Neural progenitor cell (in vitro differentiated cells): ENCODE measurements around the gene CKB. TPM values are rescaled to one million over a fixed set of nuclear protein-coding genes. Genes with fewer than 3 reads are reported as not detected.

ENCODE experiments used
- DNase-seq: peaks from one replicate; pipeline ENCODE4 v3.0.0-alpha.2; 2016; ENCODE audit warnings: low spot score
- H2AFZ ChIP-seq: fragments of 200-600 bp; sonication (generic); replicated peaks from 2 replicates; pipeline ENCODE4 v1.6.1; 2016; ENCODE audit warnings: antibody characterized with exemption
- H3F3A ChIP-seq: fragments of 200-600 bp; sonication (generic); 2 replicates; pipeline ENCODE4 v1.6.1; 2016; ENCODE audit warnings: antibody characterized with exemption, low read depth
- H3K27ac ChIP-seq: fragments of 200-600 bp; sonication (generic); 2 replicates; pipeline ENCODE4 v1.5.1; 2016; ENCODE audit warnings: mild to moderate bottlenecking
- H3K27me3 ChIP-seq: fragments of 200-600 bp; sonication (generic); 2 replicates; pipeline ENCODE4 v1.6.1; 2016; ENCODE audit warnings: mild to moderate bottlenecking, moderate library complexity
- H3K36me3 ChIP-seq: fragments of 200-600 bp; sonication (generic); 2 replicates; pipeline ENCODE4 v1.5.1; 2016
- H3K4me1 ChIP-seq: fragments of 200-600 bp; sonication (generic); 2 replicates; pipeline ENCODE4 v1.6.1; 2016; ENCODE audit warnings: mixed run types
- H3K4me2 ChIP-seq: fragments of 200-600 bp; sonication (generic); 2 replicates; pipeline ENCODE4 v1.6.1; 2016
- H3K4me3 ChIP-seq: fragments of 200-600 bp; sonication (generic); 2 replicates; pipeline ENCODE4 v1.5.1; 2016
- H3K79me2 ChIP-seq: fragments of 200-600 bp; sonication (generic); 2 replicates; pipeline ENCODE4 v1.6.1; 2016; ENCODE audit warnings: low read depth
- H3K9ac ChIP-seq: fragments of 200-600 bp; sonication (generic); 2 replicates; pipeline ENCODE4 v1.6.1; 2016
- H3K9me3 ChIP-seq: fragments of 200-600 bp; sonication (generic); 2 replicates; pipeline ENCODE4 v1.5.1; 2016; ENCODE audit warnings: low read depth
- H4K20me1 ChIP-seq: fragments of 200-600 bp; sonication (generic); 2 replicates; pipeline ENCODE4 v1.6.1; 2016; ENCODE audit warnings: low read depth
- H3K27ac Mint-ChIP-seq: 3 replicates; pipeline ENCODE4 v1.8.0; 2021; ENCODE audit warnings: mixed read lengths
- H3K27me3 Mint-ChIP-seq: 2 replicates; pipeline ENCODE4 v1.8.0; 2022; ENCODE audit warnings: low read depth, mild to moderate bottlenecking, inconsistent platforms, moderate library complexity, mixed read lengths; ENCODE audit not compliant: insufficient read depth
- H3K36me3 Mint-ChIP-seq: 3 replicates; pipeline ENCODE4 v1.8.0; 2021; ENCODE audit warnings: mixed read lengths
- H3K4me1 Mint-ChIP-seq: 3 replicates; pipeline ENCODE4 v1.8.0; 2021; ENCODE audit warnings: mixed read lengths
- H3K4me3 Mint-ChIP-seq: 3 replicates; pipeline ENCODE4 v1.8.0; 2021; ENCODE audit warnings: mild to moderate bottlenecking, moderate library complexity, mixed read lengths
- H3K9me3 Mint-ChIP-seq: 3 replicates; pipeline ENCODE4 v1.8.0; 2020; ENCODE audit warnings: mixed read lengths
- CTCF ChIP-seq: fragments of 200-600 bp; sonication (generic); IDR thresholded peaks from 2 replicates; pipeline ENCODE4 v1.5.1; 2017; ENCODE audit warnings: antibody characterized with exemption, mild to moderate bottlenecking
- EZH2 ChIP-seq: fragments of 200-600 bp; sonication (generic); IDR thresholded peaks from 2 replicates; pipeline ENCODE4 v1.6.1; 2017; ENCODE audit warnings: antibody characterized with exemption, mild to moderate bottlenecking, moderate library complexity
- EZH2phosphoT487 ChIP-seq: fragments of 200-600 bp; sonication (generic); IDR thresholded peaks from 2 replicates; pipeline ENCODE4 v1.6.1; 2017; ENCODE audit warnings: antibody characterized with exemption
- total RNA-seq: library from RNA; depleted of rRNA; stranded (reverse); fragments of >200 nt; gene quantifications from 2 replicates; pipeline ENCODE4 v1.2.3, GENCODE V29; 2015; ENCODE audit warnings: low replicate concordance

Gene CKB
- total RNA-seq, 1 donor from 2014 or later: 54.2 TPM

GRCh38 chr14:103523575-103523954 lies 935 bp upstream of the CKB start:
- H3K36me3 ChIP-seq: no peaks in the 10 kb centered on the region
- DNase-seq: no peak
- peaks cover 37% of the 10 kb centered on the region for H4K20me1 ChIP-seq
- Mint-ChIP-seq H3K4me3 (peak overlapping the region; percentile 79), H3K27ac (no peak overlapping the region), H3K9me3 (no peaks in the 10 kb centered on the region), H3K4me1 (peaks cover 52% of the 10 kb centered on the region), H3K36me3 (peaks cover 6% of the 10 kb centered on the region), H3K27me3 (peaks cover 8% of the 10 kb centered on the region)
- H3K79me2 ChIP-seq: peaks cover 10% of the 10 kb centered on the region
- no peak overlapping the region for H2AFZ ChIP-seq
- H3K4me3 ChIP-seq: peak overlapping the region; percentile 63
- H3K4me1 ChIP-seq: peaks cover 35% of the 10 kb centered on the region
- H3K9me3 ChIP-seq: no peaks in the 10 kb centered on the region
- no peak overlapping the region for H3K27ac ChIP-seq
- H3K4me2 ChIP-seq: peak overlapping the region; percentile 85
- H3F3A ChIP-seq: peaks cover 51% of the 10 kb centered on the region
- peaks cover 33% of the 10 kb centered on the region for H3K27me3 ChIP-seq
- no peak for TF ChIP-seq EZH2phosphoT487
- peak; percentile 14 for TF ChIP-seq EZH2
- no peak overlapping the region for H3K9ac ChIP-seq

- peaks cover 33% of the 10 kb centered on the region for H3K27me3 ChIP-seq
- H2AFZ ChIP-seq: no peak overlapping the region
- H3K4me1 ChIP-seq: peaks cover 43% of the 10 kb centered on the region
- no peak overlapping the region for H3K27ac ChIP-seq
- H3K36me3 ChIP-seq: no peaks in the 10 kb centered on the region
- peak overlapping the region; percentile 63 for H3K4me3 ChIP-seq
- peaks cover 10% of the 10 kb centered on the region for H3K79me2 ChIP-seq
- no peak overlapping the region for H3K9ac ChIP-seq
- peaks cover 8% of the 10 kb centered on the region for H3K27me3 Mint-ChIP-seq
- peak; percentile 66 for DNase-seq
- H3K27ac Mint-ChIP-seq: no peak overlapping the region
- H3K9me3 Mint-ChIP-seq: no peaks in the 10 kb centered on the region
- H4K20me1 ChIP-seq: peaks cover 42% of the 10 kb centered on the region
- no peaks in the 10 kb centered on the region for H3K9me3 ChIP-seq
- H3F3A ChIP-seq: peaks cover 55% of the 10 kb centered on the region
- TF ChIP-seq CTCF (no peak), EZH2 (no peak), EZH2phosphoT487 (no peak)
- H3K4me3 Mint-ChIP-seq: peak overlapping the region; percentile 87
- H3K36me3 Mint-ChIP-seq: peaks cover 6% of the 10 kb centered on the region
- H3K4me2 ChIP-seq: peak overlapping the region; percentile 85
- H3K4me1 Mint-ChIP-seq: peaks cover 46% of the 10 kb centered on the region
Observed at GRCh38 chr14:103521951-103522563, 573 bp downstream of the CKB start.

- peaks cover 6% of the 10 kb centered on the region for H3K36me3 Mint-ChIP-seq
- H3K9ac ChIP-seq: no peak overlapping the region
Observed at GRCh38 chr14:103521438-103521950, 1.1 kb downstream of the CKB start.

More at GRCh38 chr14:103521438-103521950, 1.1 kb downstream of the CKB start:
- H4K20me1 ChIP-seq: peaks cover 42% of the 10 kb centered on the region
- no peaks in the 10 kb centered on the region for H3K9me3 ChIP-seq
- Mint-ChIP-seq H3K4me1 (peaks cover 49% of the 10 kb centered on the region), H3K4me3 (peak overlapping the region; percentile 80), H3K9me3 (no peaks in the 10 kb centered on the region), H3K27me3 (peaks cover 8% of the 10 kb centered on the region), H3K27ac (no peak overlapping the region)
- H3K4me3 ChIP-seq: peak overlapping the region; percentile 63
- H3K36me3 ChIP-seq: no peaks in the 10 kb centered on the region
- peak overlapping the region; percentile 85 for H3K4me2 ChIP-seq
- H3K79me2 ChIP-seq: peaks cover 10% of the 10 kb centered on the region
- H3K27me3 ChIP-seq: peaks cover 33% of the 10 kb centered on the region
- H3K27ac ChIP-seq: no peak overlapping the region
- TF ChIP-seq CTCF: no peak
- TF ChIP-seq EZH2: no peak
- no peak for TF ChIP-seq EZH2phosphoT487
- peak; percentile 70 for DNase-seq
- H2AFZ ChIP-seq: no peak overlapping the region
- peaks cover 49% of the 10 kb centered on the region for H3K4me1 ChIP-seq
- peaks cover 57% of the 10 kb centered on the region for H3F3A ChIP-seq
